Astrocyte (in vitro differentiated cells and primary cell): Measurements from ENCODE around the gene VARS2.

Experiments
- CTCF ChIP-seq: IDR thresholded peaks from 2 replicates; pipeline ENCODE4 v1.5.1; 2011; ENCODE audit warnings: low read depth, mild to moderate bottlenecking, inconsistent platforms, low read length, moderate library complexity; ENCODE audit not compliant: insufficient read depth
- EZH2 ChIP-seq: IDR thresholded peaks from 2 replicates; pipeline ENCODE4 v1.6.1; 2012; ENCODE audit warnings: mild to moderate bottlenecking, low read length, inconsistent platforms; ENCODE audit not compliant: insufficient read depth

- TF ChIP-seq EZH2 (no peak), CTCF (no peak)
Measured at GRCh38 chr6:30912746-30913520, 1.1 kb upstream of the VARS2 start.
